Mesodermal cell (in vitro differentiated cells): ENCODE data around the gene STAG2.

ENCODE experiments used
- H3K27ac ChIP-seq: 2 replicates; pipeline ENCODE4 v1.7.0; 2013; ENCODE audit warnings: mild to moderate bottlenecking, low read depth, low read length, moderate library complexity; ENCODE audit not compliant: severe bottlenecking
- H3K36me3 ChIP-seq: 2 replicates; pipeline ENCODE4 v1.7.1; 2013; ENCODE audit warnings: mild to moderate bottlenecking, low read length, moderate library complexity; ENCODE audit not compliant: control insufficient read depth, insufficient read depth
- H3K4me1 ChIP-seq: one replicate; pipeline ENCODE4 v1.7.1; 2013; ENCODE audit warnings: mild to moderate bottlenecking, low read length; ENCODE audit not compliant: insufficient read depth, control insufficient read depth, poor library complexity, severe bottlenecking
- H3K4me3 ChIP-seq: 2 replicates; pipeline ENCODE4 v1.7.0; 2013; ENCODE audit warnings: low read length, control low read depth, mild to moderate bottlenecking; ENCODE audit not compliant: insufficient read depth, poor library complexity, severe bottlenecking; ENCODE audit errors: extremely low read depth
- H3K9me3 ChIP-seq: 2 replicates; pipeline ENCODE4 v1.7.1; 2013; ENCODE audit warnings: mild to moderate bottlenecking, low read length, moderate library complexity; ENCODE audit not compliant: control insufficient read depth
- WGBS, 2 experiments: methylation state at CpG; one replicate each; pipeline ENCODE4 v1.1.5; 2013; ENCODE audit warnings: missing lambda C conversion rate in 2 of 2; ENCODE audit not compliant: insufficient coverage in 2 of 2; 5-methylcytosine and 5-hydroxymethylcytosine counted together

Gene STAG2

DNA sequence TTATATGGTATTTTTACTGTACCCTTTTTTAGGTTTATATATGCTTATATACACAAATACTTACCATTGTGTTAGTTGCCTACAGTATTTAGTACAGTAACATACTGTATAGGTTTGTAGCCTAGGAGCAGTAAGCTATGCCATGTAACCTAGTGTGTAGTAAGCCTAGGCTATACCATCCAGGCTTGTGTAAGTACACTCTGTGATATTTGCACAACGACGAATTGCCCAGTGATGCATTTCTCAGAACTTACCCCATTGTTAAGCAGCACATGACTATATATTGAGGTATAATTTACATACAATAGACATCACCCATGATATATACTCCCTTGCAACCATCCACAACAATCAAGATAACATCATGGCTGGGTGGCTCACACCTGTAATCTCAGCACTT is 40.1 kb downstream of the STAG2 start:
- WGBS, 2 experiments = no CpG with 5 or more reads among the region's 2 CpGs

DNA sequence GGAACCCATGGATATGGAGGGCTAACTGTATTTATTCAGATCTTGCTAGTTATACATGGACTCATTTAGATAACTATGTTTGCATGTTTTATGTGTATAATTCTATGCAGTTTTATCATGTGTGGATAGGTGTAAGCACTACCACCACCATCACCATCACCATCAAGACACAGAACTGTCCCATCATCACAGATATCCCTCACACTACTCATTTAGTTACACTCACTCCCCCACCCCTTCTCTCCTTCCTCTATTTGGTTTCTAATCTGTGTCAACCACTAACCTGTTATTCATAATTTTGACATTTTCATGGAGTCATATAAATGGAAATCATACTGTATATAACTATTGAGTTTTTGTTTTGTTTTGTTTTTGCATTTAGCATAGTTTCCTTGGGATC is 43.7 kb downstream of the STAG2 start:
- Histone ChIP-seq H3K27ac (no peak overlapping the region), H3K9me3 (no peaks in the 10 kb centered on the region), H3K4me3 (no peak overlapping the region), H3K36me3 (peaks cover 3% of the 10 kb centered on the region), H3K4me1 (no peaks in the 10 kb centered on the region)

More for the DNA sequence above, 40.1 kb downstream of the STAG2 start:
- peaks cover 3% of the 10 kb centered on the region for H3K36me3 ChIP-seq
- H3K4me1 ChIP-seq = no peaks in the 10 kb centered on the region
- no peak overlapping the region for H3K27ac ChIP-seq
- no peaks in the 10 kb centered on the region for H3K9me3 ChIP-seq
- no peak overlapping the region for H3K4me3 ChIP-seq

DNA sequence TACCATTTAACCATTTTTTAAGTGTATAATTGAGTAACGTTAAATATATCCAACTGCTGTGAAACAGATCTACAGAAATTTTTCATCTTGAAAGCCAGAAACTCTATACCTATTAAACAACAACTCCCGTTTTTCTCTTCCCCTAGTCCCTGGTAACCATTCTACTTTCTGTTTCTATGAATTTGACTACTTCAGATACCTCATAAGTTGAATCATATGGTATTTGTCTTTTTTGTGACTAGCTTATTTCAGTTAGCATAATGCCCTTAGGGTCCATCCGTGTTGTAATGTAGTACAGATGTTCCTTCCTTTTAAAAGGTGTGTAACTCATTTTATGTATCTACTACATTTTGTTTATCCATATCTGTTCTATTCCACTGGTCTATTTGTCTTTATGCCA is 48.7 kb downstream of the STAG2 start:
- Histone ChIP-seq H3K9me3 (no peaks in the 10 kb centered on the region), H3K4me3 (no peak overlapping the region), H3K36me3 (no peaks in the 10 kb centered on the region), H3K4me1 (no peaks in the 10 kb centered on the region), H3K27ac (no peak overlapping the region)
- 100% methylated on average over 1 of the region's 3 CpGs; no CpG with 5 or more reads in 1 of the 2 experiments for WGBS, 2 experiments

DNA sequence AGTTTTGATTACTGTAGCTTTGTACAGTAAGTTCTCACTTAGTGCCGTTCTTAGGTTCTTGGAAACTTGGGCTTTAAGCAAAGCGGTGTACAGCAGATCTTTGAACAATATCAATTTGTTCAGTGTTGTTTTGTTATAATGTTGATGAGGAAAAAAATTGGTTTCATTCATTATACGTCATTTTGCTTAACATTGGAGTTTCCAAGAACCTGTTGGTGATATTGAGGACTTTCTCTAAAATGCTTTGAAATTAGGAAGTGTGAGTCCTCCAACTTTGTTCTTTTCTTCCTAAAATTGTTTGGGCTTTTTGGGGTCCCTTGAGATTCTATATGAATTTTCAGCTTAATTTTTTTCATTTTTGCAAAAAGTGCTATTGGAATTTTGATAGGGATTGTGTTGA is 49.1 kb downstream of the STAG2 start:
- no CpG with 5 or more reads among the region's 3 CpGs for WGBS, 2 experiments
- no peak overlapping the region for H3K4me3 ChIP-seq
- no peaks in the 10 kb centered on the region for H3K9me3 ChIP-seq
- H3K27ac ChIP-seq = no peak overlapping the region
- H3K36me3 ChIP-seq = no peaks in the 10 kb centered on the region
- no peaks in the 10 kb centered on the region for H3K4me1 ChIP-seq

DNA sequence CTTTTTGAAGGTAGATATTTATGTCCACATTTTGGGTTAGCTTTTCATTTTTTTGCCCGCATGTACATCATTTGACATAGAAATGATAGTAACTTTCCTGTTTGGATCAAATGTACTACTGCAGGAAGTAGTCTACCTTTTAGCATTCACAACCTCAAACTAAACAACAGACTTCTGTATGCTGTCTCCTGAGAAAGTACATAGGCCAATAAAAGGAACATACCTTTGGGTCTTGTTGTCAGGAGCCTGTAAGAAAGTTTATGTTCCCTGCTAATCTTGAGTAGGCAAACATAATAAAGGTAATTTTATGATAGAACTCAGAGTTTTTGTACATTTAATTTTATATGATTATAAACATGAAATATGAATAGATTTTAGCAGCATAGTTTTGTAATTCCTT is 54.2 kb downstream of the STAG2 start:
- WGBS, 2 experiments = no CpG with 5 or more reads among the region's 1 CpG
- no peak overlapping the region for H3K27ac ChIP-seq

DNA sequence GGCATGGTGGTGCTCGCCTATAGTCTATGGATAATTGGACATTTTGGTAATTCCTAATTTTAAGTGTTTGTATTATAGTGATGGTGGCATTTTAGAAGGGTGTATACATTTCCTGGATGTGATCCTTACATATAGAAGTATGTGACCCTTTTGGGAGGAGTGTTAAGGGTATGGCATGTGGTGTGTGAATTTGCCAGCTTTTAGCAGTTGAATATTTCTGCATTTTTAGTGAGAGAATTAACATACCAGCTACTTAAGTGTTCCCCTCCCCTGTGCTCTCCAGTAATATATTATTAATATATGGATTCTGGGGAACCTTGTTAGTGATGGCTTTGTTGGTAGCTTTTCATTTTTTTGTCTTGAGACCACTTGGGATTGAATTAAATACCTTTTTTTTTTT is 55.3 kb downstream of the STAG2 start:
- Histone ChIP-seq H3K4me3 (no peak overlapping the region), H3K4me1 (no peaks in the 10 kb centered on the region), H3K9me3 (no peaks in the 10 kb centered on the region), H3K36me3 (peaks cover 3% of the 10 kb centered on the region), H3K27ac (no peak overlapping the region)
- no CpG with 5 or more reads among the region's 1 CpG for WGBS, 2 experiments

More for the DNA sequence above, 54.2 kb downstream of the STAG2 start:
- Histone ChIP-seq H3K4me3 (no peak overlapping the region), H3K9me3 (no peaks in the 10 kb centered on the region), H3K4me1 (no peaks in the 10 kb centered on the region), H3K36me3 (peaks cover 3% of the 10 kb centered on the region)

DNA sequence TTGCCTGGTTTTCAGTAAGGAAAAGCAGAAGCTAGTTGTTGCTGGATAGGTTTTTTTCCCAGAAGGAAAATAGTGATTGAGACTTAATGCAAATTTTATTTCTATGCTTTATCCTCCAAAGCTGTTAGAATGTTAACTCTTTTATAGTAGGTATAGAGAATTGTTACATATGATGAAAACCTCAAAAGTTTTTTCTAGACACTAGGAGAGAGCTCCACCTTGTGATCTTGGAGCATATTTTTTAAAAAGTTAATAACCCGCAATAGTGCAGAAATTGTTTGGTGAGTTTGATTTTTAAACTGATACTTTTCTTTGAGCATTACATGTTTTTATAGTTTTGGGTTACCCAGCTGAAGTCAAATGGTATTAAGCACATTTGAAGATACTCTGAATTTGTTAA is 56.5 kb downstream of the STAG2 start:
- peaks cover 3% of the 10 kb centered on the region for H3K36me3 ChIP-seq
- H3K9me3 ChIP-seq = no peaks in the 10 kb centered on the region
- no peak overlapping the region for H3K4me3 ChIP-seq
- H3K4me1 ChIP-seq = no peaks in the 10 kb centered on the region
- no peak overlapping the region for H3K27ac ChIP-seq
- WGBS, 2 experiments = 100% methylated on average over 1 of the region's 1 CpG; no CpG with 5 or more reads in 1 of the 2 experiments

DNA sequence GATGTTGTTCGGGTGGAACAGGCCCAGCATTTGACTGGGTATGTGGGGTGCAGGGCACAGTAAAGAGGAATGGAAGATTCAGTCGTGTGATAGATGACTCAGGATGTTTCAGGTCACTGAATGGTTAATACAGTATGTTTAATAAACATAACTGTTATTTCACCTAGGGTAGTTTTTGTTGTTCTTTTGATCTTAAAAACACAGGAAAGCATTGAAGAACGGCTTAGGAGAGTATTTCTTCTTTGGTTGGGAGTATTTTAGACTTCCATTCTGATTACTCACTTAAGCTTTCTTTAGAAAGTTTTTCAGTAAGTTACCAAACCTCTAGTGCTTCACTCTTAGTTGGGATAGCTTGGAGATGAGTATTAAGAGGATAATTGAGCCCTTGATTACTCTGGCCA is 62.3 kb downstream of the STAG2 start:
- peaks cover 10% of the 10 kb centered on the region for H3K36me3 ChIP-seq

DNA sequence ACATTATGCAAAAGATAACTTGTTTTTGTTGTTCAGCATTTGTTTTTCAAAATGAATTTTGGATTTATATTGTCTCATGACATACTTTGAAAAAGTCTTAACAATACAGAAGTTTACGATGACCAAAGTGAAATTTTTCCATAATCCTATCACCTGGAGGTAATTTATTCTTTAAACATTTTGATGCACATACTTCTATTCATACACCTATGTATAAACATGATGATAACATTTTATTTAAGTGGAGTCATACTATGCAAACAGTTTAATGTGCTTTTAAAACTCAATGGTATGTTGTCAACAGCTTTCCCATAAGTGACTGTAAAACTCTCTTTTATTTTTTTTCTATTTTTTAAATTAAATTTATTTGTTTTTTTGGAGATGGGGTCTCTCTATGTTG is 65.0 kb downstream of the STAG2 start:
- WGBS, 2 experiments = no CpG with 5 or more reads among the region's 1 CpG
- H3K27ac ChIP-seq = no peak overlapping the region
- peaks cover 10% of the 10 kb centered on the region for H3K36me3 ChIP-seq
- no peak overlapping the region for H3K4me3 ChIP-seq
- H3K4me1 ChIP-seq = no peaks in the 10 kb centered on the region
- H3K9me3 ChIP-seq = no peaks in the 10 kb centered on the region

More for the DNA sequence above, 62.3 kb downstream of the STAG2 start:
- Histone ChIP-seq H3K4me3 (no peak overlapping the region), H3K27ac (no peak overlapping the region), H3K4me1 (no peaks in the 10 kb centered on the region), H3K9me3 (no peaks in the 10 kb centered on the region)
- 100% methylated on average over 1 of the region's 3 CpGs; no CpG with 5 or more reads in 1 of the 2 experiments for WGBS, 2 experiments

DNA sequence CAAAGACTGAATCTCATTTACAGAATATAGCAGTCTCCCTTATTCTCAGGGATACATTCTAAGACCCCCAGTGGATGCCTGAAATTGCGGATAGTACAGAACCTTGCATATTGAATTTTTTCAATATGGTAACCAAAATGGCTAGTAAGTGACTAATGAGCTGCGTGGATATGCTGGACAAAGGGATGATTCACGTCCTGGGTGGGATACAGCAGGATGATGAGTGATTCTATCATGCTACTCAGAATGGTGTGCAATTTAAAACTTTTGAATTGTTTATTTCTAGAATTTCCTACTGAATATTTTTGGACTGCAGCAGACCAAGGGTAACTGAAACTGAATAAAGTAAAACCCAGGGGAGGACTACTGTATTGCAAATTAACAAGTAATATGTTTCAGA is 66.7 kb downstream of the STAG2 start:
- WGBS, 2 experiments = 100% methylated on average over 1 of the region's 3 CpGs
- Histone ChIP-seq H3K36me3 (peaks cover 13% of the 10 kb centered on the region), H3K27ac (no peak overlapping the region), H3K4me3 (no peak overlapping the region), H3K9me3 (no peaks in the 10 kb centered on the region), H3K4me1 (no peaks in the 10 kb centered on the region)

DNA sequence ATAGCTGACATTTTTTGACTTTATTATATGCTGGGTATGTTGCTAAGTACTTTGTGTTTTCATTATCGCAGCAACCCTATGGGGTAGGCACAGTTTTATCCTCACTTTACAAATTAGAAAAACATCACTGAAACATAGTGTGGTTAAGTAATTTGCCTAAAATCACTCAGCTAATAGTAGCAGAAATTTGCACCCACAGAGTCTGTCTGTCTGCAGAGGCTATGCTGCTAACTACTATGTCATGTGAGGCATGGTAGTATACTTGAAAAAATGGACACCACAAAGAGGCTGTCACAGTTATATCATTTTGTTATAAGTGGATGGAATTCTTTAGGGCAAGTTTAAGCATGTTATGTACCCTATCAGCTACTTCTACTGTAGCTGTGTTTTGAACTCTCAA is 69.0 kb downstream of the STAG2 start:
- no peaks in the 10 kb centered on the region for H3K4me1 ChIP-seq
- peaks cover 12% of the 10 kb centered on the region for H3K36me3 ChIP-seq
- no CpG with 5 or more reads among the region's 1 CpG for WGBS, 2 experiments
- no peak overlapping the region for H3K4me3 ChIP-seq
- H3K9me3 ChIP-seq = no peaks in the 10 kb centered on the region
- no peak overlapping the region for H3K27ac ChIP-seq
